GM12878 (cell line): ENCODE measurements around the gene TRAPPC3. TPM values are rescaled to one million over a fixed set of nuclear protein-coding genes. Genes with fewer than 3 reads are reported as not detected.

Experiments used
- ATAC-seq: fragments of 200-7000 bp; cut with Tn5 transposase; 3 replicates; pipeline ENCODE4 v1.9.1; 2020; ENCODE audit warnings: mild to moderate bottlenecking, moderate library complexity
- BruUV-seq: library from RNA; stranded (reverse); fragments of 400-500 nt; replicated peaks from 2 replicates; lab custom pipeline; 2021; lab: Mats Ljungman, UMichigan
- CTCF ChIA-PET: fragments of 300-600 bp; sonication (Branson Sonifier 250); formaldehyde crosslinking; extraction: SDS; loops from one replicate; lab custom pipeline; 2021; ENCODE audit warnings: inconsistent platforms; lab: Yijun Ruan, JAX
- POLR2A ChIA-PET: fragments of 350-600 bp; formaldehyde crosslinking; extraction: SDS; loops from one replicate; lab custom pipeline; 2021; ENCODE audit warnings: inconsistent platforms; lab: Charles Lee
- RAD21 ChIA-PET: fragments of 300-600 bp; sonication (Branson Sonifier 250); formaldehyde crosslinking; loops from one replicate; lab custom pipeline; 2023; ENCODE audit warnings: antibody characterized with exemption; ENCODE audit not compliant: unreplicated experiment; lab: Charles Lee
- SMC1A ChIA-PET: fragments of 300-600 bp; sonication (Branson Sonifier 250); formaldehyde crosslinking; loops from one replicate; lab custom pipeline; 2023; ENCODE audit not compliant: unreplicated experiment, uncharacterized antibody; lab: Charles Lee
- DNase-seq: peaks from one replicate; pipeline ENCODE4 v3.0.0-alpha.2; 2011; ENCODE audit warnings: low read depth, low spot score
- FAIRE-seq: peaks from 3 replicates; lab custom pipeline; 2011; peaks lifted over from hg19 to GRCh38; lab: Jason Lieb, UNC
- H2AFZ ChIP-seq: 2 replicates; pipeline ENCODE4 v1.6.0; 2011; ENCODE audit warnings: low read depth, low read length, control low read depth; ENCODE audit not compliant: control insufficient read depth
- H3K27ac ChIP-seq: 2 replicates; pipeline ENCODE4 v1.5.1; 2011; ENCODE audit warnings: control low read depth; ENCODE audit not compliant: control insufficient read depth, insufficient read depth
- H3K27me3 ChIP-seq, 2 experiments: replicated peaks in 1 of 2; 2 replicates each; pipeline versions ENCODE4 v1.6.0 to v1.6.1; 2011; ENCODE audit warnings: low read length in 1 of 2; ENCODE audit not compliant: control insufficient read depth in 2 of 2, insufficient read depth in 2 of 2
- H3K36me3 ChIP-seq, 2 experiments: 2 replicates each; pipeline ENCODE4 v1.5.1; 2011; ENCODE audit warnings: low read length in 1 of 2; ENCODE audit not compliant: control insufficient read depth in 2 of 2, insufficient read depth in 2 of 2
- H3K4me1 ChIP-seq: 2 replicates; pipeline ENCODE4 v1.6.1; 2011; ENCODE audit warnings: mild to moderate bottlenecking, low read length, moderate library complexity, mixed read lengths; ENCODE audit not compliant: control insufficient read depth, insufficient read depth
- H3K4me2 ChIP-seq: 2 replicates; pipeline ENCODE4 v1.6.0; 2011; ENCODE audit warnings: control low read depth; ENCODE audit not compliant: control insufficient read depth, insufficient read depth
- H3K4me3 ChIP-seq: fragments of 200-600 bp; sonication (generic); 2 replicates; pipeline ENCODE4 v1.5.1; 2016
- H3K79me2 ChIP-seq: 2 replicates; pipeline ENCODE4 v1.6.0; 2011; ENCODE audit warnings: low read length; ENCODE audit not compliant: control insufficient read depth, insufficient read depth
- H3K9ac ChIP-seq: 2 replicates; pipeline ENCODE4 v1.8.0; 2011; ENCODE audit warnings: low read length, control low read depth, mixed read lengths; ENCODE audit not compliant: control insufficient read depth, insufficient read depth
- H3K9me3 ChIP-seq: replicated peaks from 3 replicates; pipeline ENCODE4 v1.5.1; 2011; ENCODE audit warnings: mild to moderate bottlenecking, low read length; ENCODE audit not compliant: control insufficient read depth, insufficient read depth
- H4K20me1 ChIP-seq: 2 replicates; pipeline ENCODE4 v1.6.0; 2011; ENCODE audit not compliant: control insufficient read depth, insufficient read depth
- PAX5 ChIP-seq: IDR thresholded peaks from 2 replicates; pipeline ENCODE4 v1.6.1; 2011; ENCODE audit warnings: low read depth, low read length, borderline replicate concordance
- RUNX3 ChIP-seq: IDR thresholded peaks from 2 replicates; pipeline ENCODE4 v1.6.1; 2012; ENCODE audit warnings: low read length, inconsistent platforms
- STAT1 ChIP-seq: fragments of 450-650 bp; conservative IDR thresholded peaks from 2 replicates; pipeline ENCODE4 v1.6.1; 2014; ENCODE audit warnings: antibody characterized with exemption, mild to moderate bottlenecking
- ZNF592 ChIP-seq: fragments of 450-650 bp; IDR thresholded peaks from 2 replicates; pipeline ENCODE4 v1.6.1; 2017; ENCODE audit warnings: mild to moderate bottlenecking, moderate library complexity
- WGBS: methylation state at CpG from one replicate; pipeline ENCODE4 v1.1.6; 2016; ENCODE audit warnings: low lambda C conversion rate; ENCODE audit not compliant: insufficient replicate concordance, insufficient coverage; ENCODE audit errors: missing lambda C conversion rate; 5-methylcytosine and 5-hydroxymethylcytosine counted together
- in situ Hi-C: fragments of 300-500 bp; cut with MboI; formaldehyde crosslinking; loops from 9 replicates; pipeline ENCODE4 v1.14.3; 2018; ENCODE audit warnings: mixed read lengths
- intact Hi-C: fragments of 100-400 bp; cut with micrococcal nuclease; formaldehyde crosslinking; loops from one replicate; pipeline ENCODE4 v1.14.2; 2022; ENCODE audit not compliant: unreplicated experiment
- polyA plus RNA-seq, 11 experiments: library from polyadenylated mRNA; depleted of rRNA in 4 of 11; unstranded in 6 of 11; stranded (reverse) in 5 of 11; fragments of >200 nt; fragmentation: Nextera tagmentation in 4 of 11; fragmentation: Illumina TruSeq in 1 of 11; extraction: Ambion mirVana in 4 of 11; extraction: Trizol in 1 of 11; gene quantifications; 1 replicate in 1 of 11; 2 replicates in 10 of 11; pipeline versions ENCODE4 v1.2.1 to v1.2.3, GENCODE V29; 2011 to 2016; ENCODE audit warnings: inconsistent platforms in 2 of 11, missing spikeins in 2 of 11, low read depth in 1 of 11
- total RNA-seq, 4 experiments: library from RNA; depleted of rRNA in 3 of 4; stranded (reverse); fragments of >200 nt in 3 of 4; fragmentation: Illumina TruSeq in 1 of 4; extraction: Trizol in 1 of 4; gene quantifications; 2 replicates each; pipeline versions ENCODE4 v1.2.1 to v1.2.3, GENCODE V29; 2013 to 2021

TRAPPC3 gene
- total and polyA plus RNA-seq, 10 of the 15 experiments (the other 5 are each of a cell fraction or from before 2014, with no cell fraction given) = 14.7 to 122 (median 70.5) TPM

GRCh38 chr1:36088265-36088576, 61.1 kb downstream of the TRAPPC3 start:
- in situ Hi-C loops (no loop called here), intact Hi-C loops (loop anchor here (2.0 to 10.0 kb wide), 3 partner anchors 157 to 231 kb away; partner anchors contain the start of genes AGO1 and AGO3)
- ChIA-PET RAD21 (no interaction called here), POLR2A (interaction anchor here (1.1 kb wide), 1 partner anchor 136 kb away, joined by 3 read pairs; the partner anchor contains the start of gene THRAP3), SMC1A (no interaction called here), CTCF (no interaction called here)
- Histone ChIP-seq H3K9ac (peak overlapping the region; percentile 57; the same call in 1 of the 2 replicates), H3K36me3 (peaks cover 9 to 15% of the 10 kb centered on the region in 2 experiments), H3K4me3 (peak overlapping the region; percentile 70), H2AFZ (peak overlapping the region; percentile 88), H4K20me1 (no peaks in the 10 kb centered on the region), H3K4me2 (peak overlapping the region; percentile 78), H3K9me3 (no peaks in the 10 kb centered on the region), H3K79me2 (peaks cover 20% of the 10 kb centered on the region), H3K4me1 (no peaks in the 10 kb centered on the region; the same call in 1 of the 2 replicates), H3K27ac (peak overlapping the region; percentile 38), H3K27me3 (no peaks in the 10 kb centered on the region; a peak in 1 of 4 replicates)
- no peak for TF ChIP-seq RUNX3
- no peak for TF ChIP-seq STAT1
- no peak for TF ChIP-seq ZNF592
- TF ChIP-seq PAX5 = no peak
- FAIRE-seq = no peak
- no TSS peak for BruUV-seq
- ATAC-seq = peak; percentile 39
- WGBS = 23% methylated on average over 8 of the region's 8 CpGs
- DNase-seq = no peak
